ENCODE results near the gene UBR3. TPM values are rescaled to one million over a fixed set of nuclear protein-coding genes. Genes with fewer than 3 reads are reported as not detected.
"Not testable (repeated sequence)": the region's sequence is repeated elsewhere in the genome, so short reads cannot be mapped to it uniquely, and the experiment has no call there.

UBR3 gene
- total RNA-seq, 1 experiment from 2014 or later = 20.9 TPM

- not testable (repeated sequence) for DNase-seq (ENCODE audit: low read depth)
Measured at GRCh38 chr2:169871369-169871768, 44.1 kb downstream of the UBR3 start.

- DNase-seq (ENCODE audit: low read depth) = no peak
Measured at GRCh38 chr2:169871994-169872393, 44.7 kb downstream of the UBR3 start.

GRCh38 chr2:169877398-169877797, 50.1 kb downstream of the UBR3 start:
- DNase-seq (ENCODE audit: low read depth) = peak; percentile 23

DNA sequence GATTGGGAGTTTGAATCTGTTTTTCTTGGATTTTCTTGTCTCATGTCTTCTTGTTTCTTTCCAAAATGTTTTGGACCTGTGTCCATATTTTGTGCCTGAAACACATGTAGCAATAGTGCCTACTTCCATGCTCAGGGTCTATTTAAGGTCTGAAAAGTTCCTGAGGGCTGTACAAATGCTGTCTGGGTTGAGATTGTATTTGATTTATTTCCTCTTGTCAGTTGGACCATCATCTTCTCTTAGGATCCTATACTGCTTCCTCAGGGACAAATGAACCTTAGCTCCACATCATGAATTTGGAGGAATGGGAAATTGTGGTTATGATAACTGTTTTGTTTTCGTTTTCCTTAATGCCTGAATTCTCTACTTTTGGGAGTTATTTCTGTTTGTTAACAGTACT, 59.9 kb downstream of the UBR3 start:
- no peak for DNase-seq (ENCODE audit: low read depth)

DNA sequence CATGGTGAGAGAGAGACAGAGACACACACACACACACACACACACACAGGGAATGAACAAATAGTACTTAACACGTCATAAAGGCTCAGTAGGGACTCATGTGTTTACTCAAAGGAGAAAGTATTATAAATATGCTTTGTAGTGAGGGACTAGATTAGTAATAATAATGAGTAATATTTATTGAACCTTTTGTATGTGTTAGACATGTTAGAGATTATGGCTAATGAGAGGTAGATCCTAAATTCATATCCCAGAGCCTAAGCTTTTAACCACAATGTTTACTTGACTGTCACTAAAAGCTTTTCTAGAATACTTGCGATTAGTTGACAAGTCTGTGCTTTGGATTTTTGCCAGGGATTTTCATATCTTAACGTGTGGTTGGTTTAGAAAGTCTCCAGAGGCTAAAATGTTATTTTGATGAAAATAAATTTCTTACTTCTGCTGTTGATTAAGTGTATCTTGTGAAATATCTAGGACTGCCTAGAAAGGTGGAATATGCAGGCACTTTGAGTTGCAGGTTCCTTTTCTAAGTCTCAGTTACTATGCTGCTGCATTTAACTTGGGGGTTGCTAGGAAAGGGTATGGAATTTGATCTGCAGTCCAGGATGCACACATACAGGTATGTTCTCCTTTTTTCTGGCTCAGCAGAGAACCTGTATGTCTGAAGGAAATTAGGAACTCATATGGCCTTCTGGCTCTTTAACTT, 64.5 kb downstream of the UBR3 start:
- DNase-seq (ENCODE audit: low read depth) = no peak

DNA sequence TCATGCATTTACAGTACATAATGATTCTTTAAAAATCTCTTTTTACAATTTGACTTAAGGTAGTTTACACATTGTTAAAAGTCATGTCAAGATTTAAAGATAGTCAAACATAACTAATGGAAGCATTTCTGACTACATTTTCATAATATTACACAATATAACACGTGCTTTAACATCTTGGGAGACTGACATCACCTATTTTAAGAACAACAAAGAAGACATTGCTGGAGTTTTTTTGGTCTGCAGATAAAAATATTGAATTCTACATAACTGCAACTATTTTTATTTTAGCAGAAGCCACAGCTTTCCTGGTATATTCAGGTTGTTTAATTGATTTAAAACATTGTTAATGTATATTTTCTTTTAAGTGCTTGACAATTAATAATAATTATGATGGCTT, 65.7 kb downstream of the UBR3 start:
- DNase-seq (ENCODE audit: low read depth) = no peak

- peak; percentile 8 for DNase-seq (ENCODE audit: low read depth)
Measured at GRCh38 chr2:169895294-169895985, 68.2 kb downstream of the UBR3 start.

DNA sequence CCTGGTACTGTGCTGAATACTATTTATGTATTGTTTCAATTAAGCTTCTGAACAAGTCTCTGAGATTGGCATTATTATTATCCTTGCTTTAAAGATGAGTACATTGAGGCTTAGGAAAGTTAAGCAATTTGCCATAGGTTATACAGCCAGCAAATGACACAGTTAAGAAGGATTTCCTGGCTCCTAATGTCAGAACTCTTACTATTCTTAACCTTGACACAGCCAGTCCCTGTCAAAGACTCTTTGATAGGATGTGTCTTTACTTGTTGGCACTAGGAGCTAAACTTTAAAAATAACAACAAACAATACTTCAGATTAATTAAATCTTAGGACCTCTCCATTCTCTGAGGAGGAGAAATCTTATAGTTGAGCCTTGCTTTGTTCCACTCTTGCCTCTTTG, 70.6 kb downstream of the UBR3 start:
- no peak for DNase-seq (ENCODE audit: low read depth)

DNA sequence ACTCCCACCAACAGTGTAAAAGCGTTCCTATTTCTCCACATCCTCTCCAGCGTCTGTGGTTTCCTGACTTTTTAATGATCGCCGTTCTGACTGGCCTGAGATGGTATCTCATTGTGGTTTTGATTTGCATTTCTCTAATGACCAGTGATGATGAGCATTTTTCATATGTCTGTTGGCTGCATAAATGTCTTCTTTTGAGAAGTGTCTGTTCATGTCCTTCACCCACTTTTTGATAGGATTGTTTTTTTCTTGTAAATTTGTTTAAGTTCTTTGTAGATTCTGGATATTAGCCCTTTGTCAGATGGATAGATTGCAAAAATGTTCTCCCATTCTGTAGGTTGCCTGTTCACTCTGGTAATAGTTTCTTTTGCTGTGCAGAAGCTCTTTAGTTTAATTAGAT, 72.8 kb downstream of the UBR3 start:
- DNase-seq (ENCODE audit: low read depth) = not testable (repeated sequence)

GRCh38 chr2:169900686-169901085, 73.4 kb downstream of the UBR3 start:
- DNase-seq (ENCODE audit: low read depth) = no peak

GRCh38 chr2:169906731-169907130, 79.5 kb downstream of the UBR3 start:
- no peak for DNase-seq (ENCODE audit: low read depth)

GRCh38 chr2:169909376-169909775, 82.1 kb downstream of the UBR3 start:
- no peak for DNase-seq (ENCODE audit: low read depth)

DNA sequence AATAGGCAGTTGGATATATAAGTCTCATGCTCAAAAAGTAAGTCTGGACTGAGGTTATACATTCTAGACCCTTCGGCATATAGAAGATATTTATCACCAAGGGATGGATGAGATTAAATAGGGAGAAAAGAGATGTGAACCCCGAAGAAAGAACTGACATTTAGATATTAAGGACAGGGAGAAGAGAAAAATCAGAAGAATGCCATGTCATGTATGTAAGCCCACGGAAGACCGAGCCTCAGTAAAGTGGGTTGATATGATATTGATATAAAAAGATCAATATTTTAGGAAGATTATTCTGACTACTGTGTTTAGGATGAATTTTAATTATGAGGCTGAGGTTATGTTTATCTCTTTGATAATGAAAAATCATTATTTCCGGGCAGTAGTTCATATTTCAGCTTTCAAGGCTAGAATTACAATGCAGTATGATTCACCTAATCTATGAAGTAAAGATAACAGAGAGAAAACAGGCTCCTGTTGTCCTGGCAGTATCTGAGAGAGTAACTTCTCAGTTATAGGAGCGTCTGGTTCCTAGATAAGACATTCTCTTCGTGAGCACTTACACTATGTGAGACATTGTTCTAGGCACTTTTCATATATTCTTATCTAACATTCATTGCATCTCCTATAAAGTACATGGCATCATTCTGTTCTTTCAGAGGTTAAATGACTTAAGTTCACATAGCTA, 83.0 kb downstream of the UBR3 start:
- DNase-seq (ENCODE audit: low read depth) = no peak

DNA sequence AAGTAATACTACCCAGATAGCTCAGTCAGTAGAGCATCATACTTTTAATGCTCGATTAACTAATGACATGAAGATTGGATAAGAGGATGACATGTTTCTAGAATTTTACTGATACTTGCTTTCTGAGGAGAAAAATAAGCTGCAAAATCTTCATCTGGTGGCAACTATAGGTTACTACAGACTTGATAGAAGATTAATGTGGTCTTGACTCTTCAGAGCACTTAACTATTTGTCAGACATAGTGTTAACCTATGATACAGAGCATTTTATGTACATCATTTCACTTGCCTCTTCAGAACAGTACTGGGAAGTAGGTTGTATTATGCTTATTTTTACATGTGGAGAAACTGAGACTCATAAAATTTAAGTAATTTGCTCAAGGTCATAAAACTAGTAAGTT, 83.9 kb downstream of the UBR3 start:
- no peak for DNase-seq (ENCODE audit: low read depth)

- no peak for DNase-seq (ENCODE audit: low read depth)
Measured at GRCh38 chr2:169916623-169917022, 89.4 kb downstream of the UBR3 start.

- DNase-seq (ENCODE audit: low read depth) = no peak
Measured at GRCh38 chr2:169923977-169924376, 96.7 kb downstream of the UBR3 start.

- no peak for DNase-seq (ENCODE audit: low read depth)
Measured at GRCh38 chr2:169925968-169926367, 98.7 kb downstream of the UBR3 start.

GRCh38 chr2:169928463-169928864, 101.2 kb downstream of the UBR3 start:
- DNase-seq (ENCODE audit: low read depth) = peak; percentile 41

GRCh38 chr2:169933124-169933711, 106.0 kb downstream of the UBR3 start:
- peak; percentile 36 for DNase-seq (ENCODE audit: low read depth)

- DNase-seq (ENCODE audit: low read depth) = not testable (repeated sequence)
Measured at GRCh38 chr2:169936652-169937051, 109.4 kb downstream of the UBR3 start.

GRCh38 chr2:169945515-169945914, 118.3 kb downstream of the UBR3 start:
- no peak for DNase-seq (ENCODE audit: low read depth)

DNA sequence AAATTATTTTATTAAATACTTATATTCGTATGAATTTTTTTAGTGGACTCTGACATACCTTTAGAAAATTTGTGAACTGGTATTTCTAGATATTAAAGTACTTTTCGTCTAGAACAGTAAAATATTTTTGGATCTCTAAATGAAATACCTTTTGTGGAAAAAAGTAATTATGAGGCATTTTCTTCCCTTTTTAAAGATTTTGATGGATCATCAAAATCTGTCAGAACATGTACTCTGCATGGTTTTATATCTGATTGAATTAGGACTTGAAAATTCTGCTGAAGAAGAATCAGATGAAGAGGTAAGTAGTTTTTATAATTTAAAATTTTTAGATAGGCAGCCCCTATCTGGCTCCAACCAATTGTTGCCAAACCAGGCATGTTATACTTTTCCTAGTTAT, 118.8 kb downstream of the UBR3 start:
- DNase-seq (ENCODE audit: low read depth) = no peak

GRCh38 chr2:169946546-169946945, 119.3 kb downstream of the UBR3 start:
- no peak for DNase-seq (ENCODE audit: low read depth)
